GM19351 (cell line): ENCODE results near the gene INSIG1.
A peak's percentile ranks its signal among the peaks of the same experiment; 100 is the strongest.

Experiments
- ATAC-seq: cut with Tn5 transposase; IDR thresholded peaks from one replicate; pipeline ENCODE4 v1.9.1; 2021; ENCODE audit warnings: mild to moderate bottlenecking, moderate library complexity; ENCODE audit not compliant: unreplicated experiment

Gene INSIG1

GRCh38 chr7:155265961-155266360, 31.7 kb upstream of the INSIG1 start:
- ATAC-seq: no peak

- ATAC-seq: no peak
Measured at GRCh38 chr7:155266440-155266839, 31.2 kb upstream of the INSIG1 start.

GRCh38 chr7:155267023-155267422, 30.7 kb upstream of the INSIG1 start:
- ATAC-seq: no peak

- ATAC-seq: no peak
Measured at GRCh38 chr7:155267436-155267835, 30.2 kb upstream of the INSIG1 start.

GRCh38 chr7:155268211-155268610, 29.5 kb upstream of the INSIG1 start:
- no peak for ATAC-seq

- no peak for ATAC-seq
Measured at GRCh38 chr7:155268921-155269650, 28.6 kb upstream of the INSIG1 start.

GRCh38 chr7:155269766-155270585, 27.7 kb upstream of the INSIG1 start:
- no peak for ATAC-seq

- ATAC-seq: no peak
Measured at GRCh38 chr7:155270861-155271260, 26.8 kb upstream of the INSIG1 start.

GRCh38 chr7:155274633-155275355, 22.9 kb upstream of the INSIG1 start:
- no peak for ATAC-seq

GRCh38 chr7:155276042-155276799, 21.5 kb upstream of the INSIG1 start:
- no peak for ATAC-seq

- no peak for ATAC-seq
Measured at GRCh38 chr7:155276800-155277375, 20.8 kb upstream of the INSIG1 start.

GRCh38 chr7:155277385-155277994, 20.2 kb upstream of the INSIG1 start:
- no peak for ATAC-seq

GRCh38 chr7:155278921-155279320, 18.8 kb upstream of the INSIG1 start:
- ATAC-seq: no peak

GRCh38 chr7:155279787-155280445, 17.8 kb upstream of the INSIG1 start:
- no peak for ATAC-seq

GRCh38 chr7:155280446-155281397, 17.0 kb upstream of the INSIG1 start:
- no peak for ATAC-seq

GRCh38 chr7:155281398-155281969, 16.2 kb upstream of the INSIG1 start:
- ATAC-seq: no peak

- no peak for ATAC-seq
Measured at GRCh38 chr7:155282671-155283070, 15.0 kb upstream of the INSIG1 start.

- ATAC-seq: peak; percentile 92
Measured at GRCh38 chr7:155283565-155284194, 14.0 kb upstream of the INSIG1 start.
